Activated T-cell treated with anti-CD3 and anti-CD28 coated beads for 24 hours (primary cell): ENCODE results near the gene FAM177A1.
"Not testable (repeated sequence)": the region's sequence is repeated elsewhere in the genome, so short reads cannot be mapped to it uniquely, and the experiment has no call there.

Experiments used
- DNase-seq: peaks from one replicate; pipeline ENCODE4 v3.0.0-alpha.2; 2020; ENCODE audit warnings: low read depth

Gene FAM177A1

DNA sequence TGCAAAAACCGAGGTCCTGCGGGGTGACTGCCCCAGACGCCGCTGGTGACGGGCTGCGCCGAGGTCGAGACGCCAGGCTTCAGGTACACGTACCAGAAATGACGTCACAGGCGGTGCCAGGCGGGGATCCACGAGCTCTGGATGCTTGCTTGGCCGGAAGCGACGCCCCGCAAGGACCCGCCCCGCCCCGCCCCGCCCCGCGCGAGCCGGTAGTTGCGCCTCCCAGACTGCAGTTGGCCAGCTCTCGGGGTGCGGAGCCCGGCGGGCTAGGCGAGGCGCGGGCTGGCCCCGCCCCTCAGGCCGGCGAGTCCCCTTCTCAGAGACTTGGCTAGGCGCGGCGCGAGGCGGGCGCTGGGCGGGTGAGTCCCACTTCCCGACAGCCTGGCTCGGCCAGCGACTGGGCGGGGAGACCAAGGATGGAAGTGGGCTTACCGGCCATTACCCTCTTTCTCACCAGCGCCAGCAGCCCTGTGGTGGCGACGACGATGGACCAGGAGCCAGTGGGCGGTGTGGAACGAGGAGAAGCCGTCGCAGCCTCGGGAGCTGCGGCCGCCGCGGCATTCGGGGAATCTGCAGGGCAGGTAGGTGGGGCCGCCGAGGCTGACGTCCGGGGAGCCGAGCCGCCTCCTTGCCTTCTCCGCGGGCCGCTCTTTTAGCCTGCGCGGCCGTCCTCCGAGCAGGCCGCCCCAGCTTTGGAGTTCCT lies at the start of gene FAM177A1:
Gene FAM177A1, plus strand, starts transcription at position 225 of the 703 bp plus-strand sequence. Its CDS starts 192 bp downstream, at position 417.
- DNase-seq = peak; percentile 98

DNA sequence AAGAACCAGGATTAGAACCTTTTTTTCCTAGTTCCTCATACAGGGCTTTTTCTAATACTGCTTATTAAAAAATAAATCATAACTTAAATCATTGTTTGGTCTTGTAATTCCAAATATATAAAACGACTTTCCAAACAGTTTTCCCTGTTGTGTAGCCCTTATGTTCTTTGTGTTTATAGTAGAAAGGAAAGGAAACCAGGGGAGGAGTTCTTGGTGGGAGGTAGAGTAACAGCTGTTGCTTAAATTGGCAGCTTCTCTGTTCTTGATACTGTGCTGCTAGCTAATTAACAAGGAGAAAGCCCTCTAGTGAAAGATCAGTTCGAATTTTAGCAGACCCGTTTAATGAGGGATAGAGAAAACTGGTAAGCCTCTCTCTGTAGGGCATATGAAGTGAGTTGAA lies 48.3 kb upstream of the FAM177A1 start:
- no peak for DNase-seq

- DNase-seq = no peak
Observed at GRCh38 chr14:34999500-34999899, 46.6 kb upstream of the FAM177A1 start.

DNA sequence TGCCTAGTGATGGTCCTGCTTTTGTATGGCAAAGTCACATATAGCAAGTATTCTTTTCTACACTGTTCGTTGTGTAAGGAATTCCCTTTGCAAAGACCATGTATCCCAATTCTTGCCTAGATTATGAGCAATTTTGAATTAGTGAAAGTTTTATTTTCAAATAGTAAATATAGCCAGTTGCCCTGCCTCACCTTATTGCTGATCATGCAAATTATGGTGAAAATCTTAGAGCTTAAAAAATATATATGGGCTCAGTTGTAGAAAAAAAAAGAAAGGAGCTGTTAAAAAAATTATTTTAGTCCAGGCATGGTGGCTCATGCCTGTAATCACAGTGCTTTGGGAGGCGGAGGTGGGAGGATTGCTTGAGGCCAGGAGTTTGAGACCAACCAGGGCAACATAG lies 44.5 kb upstream of the FAM177A1 start:
- no peak for DNase-seq

DNA sequence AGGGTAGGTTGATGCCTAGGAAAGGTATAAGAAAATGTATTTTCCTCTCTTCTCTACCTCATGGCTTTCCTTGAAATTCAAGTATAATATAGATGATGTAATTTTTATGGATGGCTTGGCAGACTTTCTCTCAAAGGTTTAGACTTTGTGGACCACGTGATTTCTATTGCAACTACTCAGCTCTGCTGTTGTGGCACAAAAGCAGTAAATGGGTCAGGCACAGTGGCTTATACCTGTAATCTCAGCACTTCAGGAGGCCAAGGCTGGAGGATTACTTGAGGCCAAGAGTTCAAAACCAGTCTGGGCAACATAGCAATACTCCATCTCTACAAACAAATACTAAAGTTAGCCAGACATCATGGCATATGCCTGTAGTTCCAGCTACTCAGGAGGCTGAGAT lies 41.2 kb upstream of the FAM177A1 start:
- DNase-seq = no peak

- no peak for DNase-seq
Observed at GRCh38 chr14:35016568-35016967, 29.5 kb upstream of the FAM177A1 start.

GRCh38 chr14:35020713-35021112 lies 25.4 kb upstream of the FAM177A1 start:
- no peak for DNase-seq

DNA sequence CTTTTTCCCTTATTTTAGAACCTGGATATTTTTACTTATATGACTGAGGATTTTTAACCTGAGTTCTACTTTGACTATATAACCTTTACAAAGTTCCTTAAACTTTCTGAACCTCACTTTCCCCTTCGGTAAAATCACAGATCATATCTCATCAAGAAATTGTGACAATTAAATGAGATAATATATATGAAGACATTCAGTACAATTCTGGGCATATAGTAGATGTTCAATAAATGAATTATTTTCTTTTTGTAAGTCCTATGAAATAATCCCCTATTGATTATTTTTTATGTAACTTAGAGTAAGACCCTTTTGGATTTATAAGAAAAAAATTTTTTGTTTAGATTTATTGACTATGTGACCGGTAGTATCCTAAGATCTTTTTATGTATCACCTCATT lies 17.6 kb upstream of the FAM177A1 start:
- DNase-seq = no peak

DNA sequence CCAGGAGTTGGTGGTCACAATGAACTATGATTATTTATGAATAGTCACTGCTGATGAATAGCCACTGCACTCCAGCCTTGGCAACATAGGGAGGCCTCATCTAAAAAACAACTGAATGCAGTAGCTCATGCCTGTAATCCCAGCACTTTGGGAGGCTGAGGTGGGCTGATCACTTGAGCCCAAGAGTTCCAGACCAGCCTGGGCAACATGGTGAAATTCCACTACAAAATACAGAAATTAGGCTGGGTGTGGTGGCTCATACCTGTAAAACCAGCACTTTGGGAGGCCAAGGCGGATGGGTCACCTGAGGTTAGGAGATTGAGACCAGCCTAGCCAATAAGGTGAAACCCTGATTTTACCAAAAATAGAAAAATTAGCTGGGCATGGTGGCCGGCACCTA lies 13.5 kb upstream of the FAM177A1 start:
- no peak for DNase-seq

DNA sequence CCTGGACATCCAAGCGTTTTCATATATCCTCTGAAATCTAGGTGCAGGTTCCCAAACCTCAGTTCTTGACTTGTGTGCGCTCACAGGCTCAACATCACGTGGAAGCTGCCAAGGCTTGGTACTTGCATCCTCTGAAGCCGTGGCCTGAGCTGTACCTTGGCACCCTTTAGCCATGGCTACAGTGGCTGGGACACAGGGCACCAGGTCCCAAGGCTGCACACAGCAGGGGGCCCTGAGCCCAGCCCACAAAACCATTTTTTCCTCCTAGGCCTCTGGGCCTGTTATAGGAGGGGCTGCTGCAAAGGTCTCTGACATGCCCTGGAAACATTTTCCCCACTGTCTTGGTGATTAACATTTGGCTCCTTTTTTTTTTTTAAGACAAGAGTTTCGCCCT lies 11.6 kb upstream of the FAM177A1 start:
- no peak for DNase-seq

- not testable (repeated sequence) for DNase-seq
Observed at GRCh38 chr14:35034944-35035554, 11.0 kb upstream of the FAM177A1 start.

- not testable (repeated sequence) for DNase-seq
Observed at GRCh38 chr14:35038312-35038711, 7.8 kb upstream of the FAM177A1 start.

DNA sequence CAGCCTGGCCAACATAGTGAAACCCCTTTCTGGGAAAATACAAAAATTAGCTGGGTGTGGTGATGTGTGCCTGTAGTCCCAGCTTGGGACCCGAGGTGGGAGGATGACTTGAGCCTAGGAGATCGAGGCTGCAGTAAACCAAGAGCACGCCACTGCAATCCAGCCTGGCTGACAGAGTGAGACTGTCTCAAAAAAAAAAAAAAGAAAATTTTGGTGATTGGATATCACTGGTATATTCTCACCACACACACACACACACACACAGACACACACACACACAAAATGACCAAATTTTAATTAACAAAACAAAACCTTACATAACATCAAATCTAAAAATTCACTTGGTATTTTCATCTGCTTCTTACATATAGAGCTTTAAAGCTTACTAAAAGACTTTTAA lies 3.4 kb upstream of the FAM177A1 start:
- DNase-seq = no peak

GRCh38 chr14:35043046-35043445 lies 3.0 kb upstream of the FAM177A1 start:
- no peak for DNase-seq

DNA sequence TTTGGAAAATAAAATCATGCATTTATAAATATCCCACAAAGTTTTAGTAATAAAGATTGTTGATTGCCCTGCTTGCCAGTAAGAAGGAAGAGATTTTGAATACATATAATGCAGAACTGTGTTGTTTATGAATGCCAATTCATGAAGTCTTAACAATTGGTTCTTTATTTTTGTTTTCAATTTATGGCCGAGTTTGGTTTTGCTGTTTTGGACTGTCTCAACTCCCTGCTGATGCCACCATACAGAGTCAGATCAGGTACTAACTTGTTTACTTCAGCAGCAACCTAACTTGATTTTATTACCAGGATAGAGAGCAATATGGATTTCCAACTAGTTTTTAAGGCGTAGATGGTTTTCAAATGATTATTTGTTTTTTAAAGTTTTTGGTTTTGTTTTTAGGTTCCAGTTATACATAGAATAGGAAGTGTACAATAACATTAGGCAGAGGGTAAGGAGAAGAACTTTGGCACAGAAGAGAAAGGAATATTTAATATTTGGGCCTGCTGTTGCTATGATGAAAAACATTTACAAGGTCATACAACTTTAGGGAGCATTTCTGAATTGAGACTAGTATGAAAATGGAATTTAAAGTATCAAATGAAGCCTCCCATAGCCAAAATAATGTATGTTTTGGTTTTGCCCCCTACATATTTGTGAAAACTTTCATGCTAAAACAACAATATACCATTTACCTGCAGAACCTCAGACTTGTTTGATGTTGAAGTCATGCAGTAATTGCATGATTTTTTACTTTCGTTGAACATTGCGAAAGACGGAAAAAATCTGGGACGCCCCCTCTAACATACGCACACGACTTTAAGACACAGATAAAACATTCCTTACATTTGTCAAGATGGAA lies 904 bp upstream of the FAM177A1 start:
- DNase-seq = peak; percentile 2

- DNase-seq = no peak
Observed at GRCh38 chr14:35045798-35046047, 349 bp upstream of the FAM177A1 start.

- DNase-seq = no peak
Observed at GRCh38 chr14:35046751-35047536, 872 bp downstream of the FAM177A1 start.

DNA sequence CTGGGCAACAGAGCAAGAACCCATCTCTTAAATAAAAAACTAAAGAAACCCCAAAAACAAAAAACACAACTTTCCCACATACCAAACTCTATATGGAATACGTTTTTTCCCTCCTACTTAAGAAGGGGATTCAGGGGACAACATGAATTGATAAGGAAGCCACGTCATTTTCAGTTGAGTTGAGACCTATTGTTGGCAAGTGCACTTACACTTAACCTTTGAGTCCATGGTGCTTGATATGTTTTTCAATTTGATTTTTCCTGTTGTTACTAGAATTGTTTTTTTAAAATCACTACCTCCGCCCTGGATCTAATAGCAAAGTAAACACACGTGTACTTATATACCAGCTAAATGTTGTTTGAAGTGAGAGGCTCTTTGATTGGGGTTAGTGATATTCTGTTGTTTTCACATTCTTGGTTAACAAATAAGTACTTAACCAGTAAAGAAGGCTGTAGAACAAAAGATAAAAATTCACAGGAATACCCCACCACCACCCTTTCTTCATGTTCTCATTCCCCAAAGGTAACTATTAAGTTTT lies 2.0 kb downstream of the FAM177A1 start:
- DNase-seq = no peak

DNA sequence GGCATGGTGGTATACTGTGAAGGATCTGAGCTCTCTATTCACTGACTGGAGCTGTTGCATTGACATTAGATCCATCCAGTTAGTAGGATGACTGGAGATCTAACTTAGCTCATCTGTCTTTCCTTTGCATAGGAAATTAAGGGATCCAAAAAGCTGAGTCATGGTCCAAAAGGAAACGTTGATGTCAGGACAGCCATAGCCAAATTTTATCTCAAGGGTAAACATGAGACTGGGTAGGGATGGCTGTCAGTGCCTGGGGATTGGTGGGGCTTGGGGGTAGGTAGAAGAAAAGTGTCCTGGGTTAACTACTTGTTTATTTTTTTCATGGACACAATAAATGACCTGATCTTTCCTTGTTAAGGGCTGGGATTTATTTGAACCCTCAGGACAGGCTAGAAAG lies 4.6 kb downstream of the FAM177A1 start:
- DNase-seq = no peak

GRCh38 chr14:35051796-35052195 lies 5.7 kb downstream of the FAM177A1 start:
- DNase-seq = no peak

- DNase-seq = no peak
Observed at GRCh38 chr14:35052637-35053036, 6.6 kb downstream of the FAM177A1 start.

GRCh38 chr14:35061113-35061791 lies 15.2 kb downstream of the FAM177A1 start:
- DNase-seq = not testable (repeated sequence)
